GM19452 (cell line): ENCODE data around the gene ARID1A.
"Not testable (repeated sequence)": the region's sequence is repeated elsewhere in the genome, so short reads cannot be mapped to it uniquely, and the experiment has no call there.

Source experiments
- ATAC-seq: cut with Tn5 transposase; IDR thresholded peaks from one replicate; pipeline ENCODE4 v1.9.1; 2021; ENCODE audit not compliant: unreplicated experiment

Gene ARID1A

DNA sequence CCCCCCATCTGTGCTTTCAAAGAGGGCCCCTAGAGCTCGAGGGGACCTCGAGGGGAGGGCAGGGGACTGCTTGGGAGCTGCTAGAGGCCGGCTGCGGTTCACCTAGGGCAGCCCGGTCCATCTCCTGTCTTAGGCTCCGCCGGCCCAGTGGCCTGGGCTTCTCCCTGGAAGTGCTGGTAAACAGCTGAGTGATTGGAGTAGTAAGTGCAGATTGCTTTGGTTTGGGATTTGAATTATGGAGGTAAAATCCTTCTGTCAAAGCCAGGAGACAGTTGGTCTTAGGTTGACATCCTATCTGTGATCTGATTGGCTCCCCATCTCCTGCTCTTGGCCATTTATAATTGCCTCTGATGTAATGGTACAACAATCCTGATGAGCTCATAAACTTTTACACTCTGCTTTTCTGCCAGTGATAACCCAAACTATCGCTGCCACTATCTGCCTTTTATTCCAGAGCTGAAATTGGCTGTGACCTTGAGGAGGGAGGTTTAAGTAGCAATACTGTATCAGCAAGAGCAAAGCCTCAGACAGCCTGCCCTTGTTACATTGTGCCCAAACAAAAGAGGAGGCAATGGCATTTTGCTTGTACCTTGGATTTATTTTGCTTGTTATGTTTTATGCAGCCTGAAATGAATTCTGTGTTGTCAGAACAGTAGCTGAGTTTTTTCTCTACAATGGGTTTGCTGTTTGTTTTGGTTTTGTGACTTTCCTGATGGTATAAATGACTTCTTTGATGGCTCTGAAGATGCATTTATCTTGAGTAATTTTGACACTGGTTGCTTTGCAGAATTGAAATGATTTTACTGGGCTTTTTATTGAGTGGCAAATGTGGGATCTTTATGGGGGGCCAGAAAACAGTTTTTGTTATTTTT lies 2.4 kb downstream of the ARID1A start:
- ATAC-seq = no peak

DNA sequence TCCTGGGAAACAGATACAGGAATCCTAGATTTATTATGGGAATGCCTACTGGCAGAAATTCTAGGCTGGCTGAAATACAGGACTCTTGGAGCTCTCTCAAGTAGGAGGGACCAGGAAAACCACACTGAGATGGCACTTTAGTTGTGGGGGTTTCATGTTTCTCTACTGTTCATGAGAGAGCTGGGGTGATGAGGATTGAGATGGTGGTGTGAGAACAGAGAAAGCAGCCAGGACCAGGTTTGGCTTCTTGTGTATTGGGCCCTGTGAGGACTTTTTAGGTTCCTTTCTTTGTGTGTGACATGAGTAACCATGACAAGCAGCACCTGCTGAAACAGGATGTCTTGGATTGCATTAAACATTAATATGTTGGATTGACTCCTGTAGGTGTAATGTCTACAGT lies 4.9 kb downstream of the ARID1A start:
- ATAC-seq = no peak

DNA sequence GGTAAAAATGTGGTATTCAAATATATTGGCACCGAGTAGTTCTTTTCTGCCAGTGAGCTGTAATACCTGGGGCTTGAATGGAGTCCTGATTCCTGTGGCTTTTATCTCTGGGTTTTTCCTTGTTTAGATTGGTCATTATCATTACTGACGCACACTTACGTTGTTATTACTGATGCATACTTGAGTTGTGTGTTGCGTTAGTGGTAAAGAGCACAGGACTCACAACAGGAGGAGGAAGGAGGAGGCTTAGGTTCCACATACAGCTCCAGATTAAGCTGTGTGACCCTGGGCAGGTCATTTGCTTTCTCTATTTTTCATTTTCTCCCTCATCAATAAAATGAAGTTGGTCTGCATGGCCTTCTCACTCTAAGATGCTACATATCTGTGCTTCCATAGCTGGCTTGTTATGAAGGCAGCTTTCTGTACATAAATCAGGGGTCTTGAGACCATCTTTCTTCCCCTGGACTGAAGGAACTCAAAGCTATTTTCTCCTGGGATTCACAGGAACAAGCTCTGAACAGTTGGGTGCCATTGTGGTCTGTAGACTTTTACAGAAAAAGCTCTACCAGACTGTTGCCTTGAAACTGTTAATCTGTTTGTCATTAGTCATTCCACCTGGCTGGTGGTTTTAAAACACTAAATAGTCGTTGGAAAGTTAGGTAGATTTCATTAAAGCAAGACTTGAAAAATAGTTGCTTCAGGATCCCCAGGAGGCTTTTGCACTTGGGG lies 5.6 kb downstream of the ARID1A start:
- no peak for ATAC-seq

GRCh38 chr1:26701995-26702679 lies 6.3 kb downstream of the ARID1A start:
- ATAC-seq = no peak

DNA sequence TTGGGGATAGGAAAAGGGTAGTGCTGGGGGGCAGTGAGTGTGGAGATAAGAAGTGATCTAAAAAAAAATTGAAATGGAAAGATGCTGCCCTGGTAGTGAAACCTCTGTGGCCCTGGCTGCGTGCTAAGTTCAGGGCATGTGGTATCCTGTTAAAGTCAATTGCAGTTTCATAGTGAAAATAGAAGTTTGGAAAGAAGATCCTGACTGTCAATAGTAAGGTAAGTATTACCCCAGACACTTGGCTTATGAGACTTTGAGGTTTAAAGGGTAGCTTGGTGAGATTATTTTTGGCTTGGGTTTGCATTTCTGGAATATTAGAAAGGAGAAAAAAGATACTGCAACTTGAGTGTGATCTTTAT lies 6.8 kb downstream of the ARID1A start:
- no peak for ATAC-seq

DNA sequence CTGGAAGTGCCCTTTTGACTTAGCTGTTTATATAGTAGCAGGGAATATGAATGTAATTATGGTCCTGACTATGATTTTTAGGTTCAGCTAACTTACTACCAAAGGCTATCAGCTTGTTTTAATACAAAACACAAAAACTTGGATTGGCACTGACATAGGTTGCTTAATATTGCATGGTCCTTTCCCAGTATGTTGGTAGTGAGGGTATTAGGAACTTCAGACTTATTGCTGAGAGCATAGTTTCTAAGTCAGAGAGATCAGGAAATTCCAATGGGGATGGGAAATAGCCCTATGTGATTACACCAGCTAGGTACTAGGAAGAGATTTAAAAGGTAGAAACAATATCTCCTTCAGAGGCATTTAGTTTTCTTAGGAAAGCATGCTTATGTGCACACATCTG lies 7.7 kb downstream of the ARID1A start:
- no peak for ATAC-seq

- ATAC-seq = no peak
These were observed 8.8 kb downstream of the ARID1A start for GRCh38 chr1:26704629-26705028.

DNA sequence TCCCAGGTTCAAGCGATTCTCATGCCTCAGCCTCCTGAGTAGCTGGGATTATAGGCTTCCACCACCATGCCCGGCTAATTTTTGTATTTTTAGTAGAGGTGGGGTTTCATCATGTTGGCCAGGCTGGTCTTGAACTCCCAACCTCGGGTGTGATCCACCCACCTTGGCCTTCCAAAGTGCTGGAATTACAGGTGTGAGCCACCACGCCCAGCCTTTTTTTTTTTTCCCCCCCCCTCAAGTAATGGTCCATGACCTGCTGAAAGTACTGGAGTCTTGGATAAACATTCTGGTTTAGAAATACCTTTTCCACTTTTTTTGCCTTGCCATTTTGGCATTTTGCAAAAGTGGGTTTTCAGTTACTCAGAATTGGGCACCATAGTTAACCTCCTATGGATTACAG lies 9.4 kb downstream of the ARID1A start:
- not testable (repeated sequence) for ATAC-seq

GRCh38 chr1:26705788-26706311 lies 10.0 kb downstream of the ARID1A start:
- no peak for ATAC-seq

GRCh38 chr1:26706315-26706714 lies 10.5 kb downstream of the ARID1A start:
- ATAC-seq = no peak

DNA sequence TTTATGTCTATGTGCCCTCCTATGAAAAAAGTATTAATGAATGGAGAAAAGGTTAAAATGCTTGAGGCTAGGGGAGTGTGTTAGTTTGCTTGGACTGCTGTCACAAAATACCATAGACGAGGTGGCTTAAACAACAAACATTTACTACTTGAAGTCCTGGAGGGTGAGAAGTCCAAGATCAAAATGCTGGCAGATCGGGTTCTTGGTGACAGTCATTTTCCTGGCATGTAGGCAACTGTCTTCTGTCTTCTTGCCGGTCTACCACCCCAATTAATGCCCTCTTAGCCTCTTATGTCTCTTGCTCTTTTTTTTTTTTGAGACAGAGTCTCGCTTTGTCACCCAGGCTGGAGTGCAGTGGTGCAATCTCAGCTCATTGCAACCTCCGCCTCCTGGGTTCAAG lies 15.0 kb downstream of the ARID1A start:
- no peak for ATAC-seq

GRCh38 chr1:26711777-26712176 lies 16.0 kb downstream of the ARID1A start:
- no peak for ATAC-seq

DNA sequence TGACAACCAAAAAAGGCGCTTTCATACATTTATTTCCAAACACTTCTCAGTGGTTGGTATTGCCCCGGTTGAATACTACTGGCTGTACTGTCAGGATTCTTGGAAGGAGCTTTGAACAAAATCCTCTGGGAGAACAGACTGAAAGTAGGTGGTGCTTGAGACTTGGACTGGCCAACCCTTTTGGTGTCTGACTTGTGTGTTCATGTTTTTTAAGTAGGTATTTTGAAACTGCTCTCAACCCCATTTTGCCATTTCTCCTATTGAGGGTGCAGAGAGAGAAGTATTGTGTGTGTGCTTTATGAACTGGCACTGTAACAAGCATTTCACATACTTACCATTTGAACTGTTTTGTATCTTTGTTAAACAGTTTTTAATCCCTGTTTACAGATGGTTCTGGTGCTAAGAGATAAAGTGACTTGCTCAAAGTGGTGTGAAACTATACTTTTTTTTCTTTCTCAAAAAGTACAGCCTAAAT lies 21.2 kb downstream of the ARID1A start:
- ATAC-seq = no peak

- no peak for ATAC-seq
These were observed 23.4 kb downstream of the ARID1A start for GRCh38 chr1:26719205-26719604.

DNA sequence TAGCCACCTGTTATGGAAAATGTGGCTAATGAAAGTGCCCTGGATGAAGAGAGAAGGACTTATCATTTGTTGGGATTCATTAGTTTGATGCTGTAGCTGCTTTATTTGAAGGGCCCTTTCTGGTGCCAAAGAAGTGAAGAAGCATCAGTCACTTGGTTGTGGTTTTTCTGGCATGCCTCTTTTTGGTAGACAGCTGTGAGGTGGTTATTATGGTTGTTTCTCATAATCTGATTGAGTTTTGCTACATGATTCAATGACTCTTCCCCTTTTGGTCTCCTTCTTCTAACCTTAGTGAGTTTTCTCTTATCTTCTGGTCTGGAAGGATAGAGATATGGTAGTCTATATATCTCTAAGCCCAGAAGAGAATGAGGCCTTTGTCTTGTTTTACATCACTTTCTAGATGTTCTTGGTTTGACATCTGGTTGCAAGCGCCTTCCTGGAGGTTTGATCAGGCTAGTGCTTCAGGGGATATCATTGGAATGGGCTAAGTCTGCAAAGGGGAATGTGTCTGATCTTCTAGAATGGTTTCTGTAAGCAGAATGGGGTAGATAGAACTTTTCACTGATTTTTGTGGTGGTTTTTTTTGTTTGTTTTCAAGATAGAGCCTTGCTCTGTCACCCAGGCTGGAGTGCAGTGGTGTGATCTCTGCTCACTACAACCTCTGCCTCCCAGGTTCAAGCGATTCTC lies 26.0 kb downstream of the ARID1A start:
- no peak for ATAC-seq

DNA sequence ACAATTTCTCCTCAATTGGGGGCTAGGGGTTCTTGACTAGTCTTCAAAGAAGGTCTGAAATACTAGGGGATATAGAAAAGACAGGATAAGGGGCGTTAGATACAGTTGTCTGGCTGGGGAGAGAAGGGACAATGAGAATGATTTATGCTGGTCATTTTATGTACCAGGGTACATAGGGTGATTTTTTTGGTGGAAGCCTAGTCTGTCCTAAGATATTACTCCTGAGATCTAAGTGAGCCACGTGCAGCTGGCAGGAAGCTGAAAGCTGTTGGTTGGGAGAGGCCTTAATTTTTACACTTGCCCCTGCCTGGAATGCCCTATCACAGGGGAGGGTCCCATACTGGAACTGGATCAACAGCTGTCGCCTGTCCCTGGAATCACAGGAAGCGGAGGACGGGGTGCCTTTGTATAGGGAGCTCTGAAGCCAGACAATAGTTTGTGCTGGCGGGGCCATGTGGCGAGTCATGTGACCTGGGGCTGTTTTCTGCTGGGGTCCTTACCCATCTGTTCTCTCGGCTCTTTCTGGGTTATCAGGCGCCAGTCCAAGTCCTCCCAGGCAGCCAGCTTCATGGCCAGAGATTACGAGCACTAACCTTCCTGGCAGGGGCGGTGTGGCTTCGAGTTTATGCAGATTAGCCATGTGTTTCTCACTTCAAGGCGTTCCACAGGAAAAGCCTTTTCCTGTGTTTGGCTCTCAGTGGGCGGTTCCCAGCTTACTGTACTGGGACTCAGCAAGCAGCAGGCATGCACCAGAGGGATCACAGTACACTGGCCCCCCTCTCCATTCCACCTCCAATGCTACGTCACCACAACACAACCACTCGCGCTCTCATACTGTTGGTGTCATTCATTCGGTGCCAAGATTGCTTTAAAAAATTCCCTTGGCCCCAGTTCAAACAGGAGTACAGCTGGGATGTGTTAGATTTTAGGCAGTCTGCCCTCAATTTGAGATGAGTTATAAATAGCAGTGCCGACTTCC lies 27.5 kb downstream of the ARID1A start:
- no peak for ATAC-seq

GRCh38 chr1:26724118-26724517 lies 28.3 kb downstream of the ARID1A start:
- no peak for ATAC-seq

DNA sequence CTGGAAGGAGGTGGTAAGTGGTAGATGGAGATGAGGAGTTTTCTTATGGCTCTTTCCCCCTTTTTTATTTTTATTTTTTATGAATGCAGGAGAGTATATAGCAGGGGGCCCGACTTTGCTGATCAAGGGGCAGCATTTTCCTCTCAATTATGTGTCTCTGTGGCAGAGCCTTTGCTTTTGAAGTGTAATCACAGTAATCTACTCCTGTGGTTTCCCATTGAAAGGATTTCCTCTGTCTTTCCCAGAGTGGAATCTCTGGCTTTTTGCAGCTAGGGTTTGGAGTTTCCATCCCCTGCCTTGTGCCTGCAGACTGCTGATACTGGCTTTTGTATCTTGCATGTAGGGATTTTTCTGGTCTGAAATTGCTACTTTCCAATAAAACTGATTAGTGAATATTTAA lies 29.1 kb downstream of the ARID1A start:
- no peak for ATAC-seq

GRCh38 chr1:26725904-26726303 lies 30.1 kb downstream of the ARID1A start:
- ATAC-seq = not testable (repeated sequence)

DNA sequence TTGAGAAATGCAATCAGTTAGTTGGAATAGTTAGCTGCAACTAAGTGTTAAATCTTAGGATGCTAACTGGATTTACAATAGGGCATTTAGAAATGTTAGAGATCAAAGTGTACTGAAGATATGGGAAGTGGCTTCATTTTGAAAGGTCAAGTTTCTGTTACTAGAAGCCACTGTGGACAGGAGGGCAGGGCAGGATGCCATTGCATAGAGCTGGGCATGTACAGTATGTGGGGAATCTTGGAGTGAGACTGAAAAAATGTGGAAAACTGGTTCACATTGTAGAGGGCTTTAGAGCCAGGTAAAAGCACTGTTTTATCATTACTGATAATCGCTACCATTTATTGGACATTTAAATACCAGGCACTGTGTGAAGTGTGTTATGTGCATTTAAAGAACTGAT lies 31.0 kb downstream of the ARID1A start:
- ATAC-seq = no peak
